Stimulated activated CD8-positive, alpha-beta memory T cell treated with anti-CD3 and anti-CD28 coated beads, Interleukin-2, amount 100 ng/mL, for 1 hour (primary cell): ENCODE data around the gene ADRA1B.

Experiments used
- DNase-seq, 2 donors: peaks; one replicate each; pipeline ENCODE4 v3.0.0-alpha.2; 2020; ENCODE audit warnings: low read depth in 2 of 2

The ADRA1B gene

GRCh38 chr5:159901772-159902171 lies 14.5 kb upstream of the ADRA1B start:
- DNase-seq = no peak

GRCh38 chr5:159902444-159903121 lies 13.7 kb upstream of the ADRA1B start:
- DNase-seq = no peak

- no peak for DNase-seq
Measured at GRCh38 chr5:159903131-159903530, 13.2 kb upstream of the ADRA1B start.

DNA sequence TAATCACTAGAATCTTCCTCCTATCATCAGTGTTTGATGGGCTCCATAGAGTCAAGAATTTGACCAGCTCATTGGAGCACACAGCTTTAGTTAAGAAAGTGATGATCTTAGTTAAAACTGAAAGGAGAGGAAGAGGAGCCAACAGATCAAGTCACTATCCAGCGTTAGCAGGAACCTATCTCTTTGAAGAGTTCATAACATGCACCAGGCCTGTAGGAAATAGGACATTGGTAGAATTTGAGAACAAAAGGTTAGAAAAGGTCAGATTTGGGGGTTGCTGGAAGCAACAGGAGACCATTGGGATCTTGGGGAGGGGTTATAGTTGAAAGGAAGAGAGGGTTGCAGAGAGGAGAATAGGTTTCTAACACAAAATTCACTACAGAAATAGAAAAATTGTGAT lies 11.4 kb upstream of the ADRA1B start:
- DNase-seq = no peak

DNA sequence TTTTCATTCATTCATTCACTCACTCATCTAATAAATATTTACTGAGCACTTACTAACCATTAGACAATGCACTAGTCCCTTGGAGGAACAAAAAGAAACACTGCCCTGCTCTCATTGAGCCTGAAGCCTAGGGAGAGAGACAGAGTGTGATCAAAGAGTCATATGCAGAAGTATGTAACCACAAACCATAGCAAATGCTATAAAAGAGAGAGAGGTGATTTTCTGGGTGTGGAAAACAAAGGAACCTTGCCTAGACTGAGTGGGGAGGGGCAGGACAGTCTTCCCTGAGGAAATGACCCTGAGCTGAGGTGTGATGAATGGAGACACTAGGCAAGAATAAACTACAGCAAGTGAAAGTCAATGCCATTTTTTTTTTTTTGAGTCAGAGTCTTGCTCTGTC lies 10.8 kb upstream of the ADRA1B start:
- DNase-seq = no peak

DNA sequence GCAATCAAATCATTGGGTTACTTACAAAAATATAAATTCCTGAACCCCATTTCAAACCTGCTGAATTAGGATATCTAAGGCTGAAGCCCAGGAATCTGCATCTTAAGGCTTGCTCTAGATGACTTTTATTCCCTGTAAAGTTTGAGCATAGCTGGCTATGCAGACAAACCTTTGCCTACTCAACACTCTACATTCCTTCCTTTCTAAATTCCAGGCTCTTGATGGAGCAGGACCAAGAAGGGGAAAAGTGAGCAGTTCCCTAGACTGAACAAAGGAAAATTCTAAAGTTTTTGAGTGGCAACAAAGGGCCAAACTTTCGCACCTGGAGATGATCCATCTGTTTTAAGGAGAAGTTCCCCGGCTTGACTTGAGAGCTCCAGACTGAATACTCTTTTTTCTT lies 9.8 kb upstream of the ADRA1B start:
- DNase-seq = no peak

GRCh38 chr5:159906943-159907342 lies 9.3 kb upstream of the ADRA1B start:
- no peak for DNase-seq

DNA sequence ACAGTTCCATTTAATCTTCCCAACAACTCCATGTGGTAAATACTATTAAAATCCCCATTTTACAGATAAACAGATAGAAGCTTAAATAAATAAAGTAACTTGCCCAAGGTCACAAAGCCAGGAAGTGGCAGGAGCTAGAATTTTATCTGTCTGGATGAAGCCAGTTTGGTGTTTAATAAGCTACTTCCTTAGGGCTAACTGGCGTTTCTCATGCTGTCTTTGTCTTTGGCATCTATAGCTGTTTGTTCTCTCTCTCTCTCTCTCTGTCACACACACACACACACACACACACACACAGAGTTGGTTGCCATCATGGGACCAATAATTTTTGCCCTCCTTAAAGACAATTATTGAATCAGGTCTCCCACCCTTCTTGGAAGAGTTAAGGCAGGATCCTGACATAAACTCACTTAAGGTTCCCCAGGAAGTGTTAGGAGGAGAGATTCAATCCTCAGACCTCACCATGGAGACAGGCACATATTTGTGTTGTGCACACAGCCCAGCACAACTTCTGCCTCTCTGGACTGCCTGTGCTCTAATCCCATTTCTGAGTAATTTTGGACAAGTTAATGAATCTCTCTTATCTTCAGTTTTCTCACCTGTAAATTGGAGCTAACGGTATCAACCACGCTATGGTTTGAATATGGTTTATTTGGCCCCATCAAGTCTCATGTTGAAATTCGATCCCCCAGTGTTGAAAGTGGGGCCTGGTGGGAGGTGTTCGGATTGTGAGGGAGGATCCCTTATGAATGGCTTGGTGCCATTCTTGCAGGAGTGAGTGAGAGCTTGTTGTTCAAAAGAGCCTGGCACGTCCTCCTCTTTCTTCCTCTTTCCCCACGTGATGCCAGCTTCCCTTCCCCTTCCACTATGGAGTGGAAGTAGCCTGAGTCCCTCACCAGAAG lies 8.3 kb upstream of the ADRA1B start:
- no peak for DNase-seq

DNA sequence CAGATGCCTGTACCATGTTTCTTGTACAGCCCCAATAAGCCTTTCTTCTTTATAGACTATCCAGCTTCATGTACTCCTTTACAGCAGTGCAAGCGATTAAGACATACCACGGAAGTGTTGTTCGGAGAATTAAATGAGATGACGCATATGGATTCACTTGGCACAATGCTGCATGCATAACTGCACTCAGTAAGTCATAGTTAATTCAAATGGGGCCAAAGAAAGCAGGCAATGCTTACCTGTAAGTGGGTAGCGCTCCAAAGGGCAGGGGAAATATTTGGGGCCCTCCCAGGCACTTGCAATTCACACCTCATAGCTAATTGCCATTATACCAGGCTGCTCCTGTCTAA lies 7.7 kb upstream of the ADRA1B start:
- DNase-seq = no peak

GRCh38 chr5:159909126-159909525 lies 7.2 kb upstream of the ADRA1B start:
- no peak for DNase-seq

DNA sequence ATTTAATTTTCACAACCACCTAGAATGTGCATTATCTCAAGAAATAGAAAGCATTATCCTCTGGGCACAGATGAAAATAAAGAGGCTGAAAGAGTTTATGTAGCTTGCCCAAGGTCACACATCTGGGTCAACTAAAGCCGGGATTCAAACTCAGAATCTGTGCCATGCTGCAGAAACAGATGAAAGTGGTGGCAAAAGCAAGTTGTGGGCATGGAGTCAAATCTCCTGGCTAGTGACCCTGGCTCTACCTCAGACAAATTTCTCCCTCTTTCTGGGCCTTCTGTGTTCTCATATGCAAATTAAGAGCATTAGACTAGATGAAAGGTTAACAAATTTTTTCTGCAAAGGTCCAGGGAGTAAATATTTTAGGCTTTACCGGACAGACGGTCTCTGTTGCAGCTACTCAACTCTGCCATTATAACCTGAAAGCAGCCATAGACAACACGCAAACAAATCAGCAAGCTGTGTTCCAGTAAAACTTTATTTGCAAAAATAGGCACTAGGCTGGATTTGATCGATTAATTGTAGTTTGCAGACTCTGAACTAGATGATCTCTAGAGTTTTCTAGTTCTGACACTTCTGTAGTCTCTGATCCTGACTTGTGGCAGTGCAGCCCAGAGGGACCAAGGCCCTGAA lies 6.0 kb upstream of the ADRA1B start:
- no peak for DNase-seq

DNA sequence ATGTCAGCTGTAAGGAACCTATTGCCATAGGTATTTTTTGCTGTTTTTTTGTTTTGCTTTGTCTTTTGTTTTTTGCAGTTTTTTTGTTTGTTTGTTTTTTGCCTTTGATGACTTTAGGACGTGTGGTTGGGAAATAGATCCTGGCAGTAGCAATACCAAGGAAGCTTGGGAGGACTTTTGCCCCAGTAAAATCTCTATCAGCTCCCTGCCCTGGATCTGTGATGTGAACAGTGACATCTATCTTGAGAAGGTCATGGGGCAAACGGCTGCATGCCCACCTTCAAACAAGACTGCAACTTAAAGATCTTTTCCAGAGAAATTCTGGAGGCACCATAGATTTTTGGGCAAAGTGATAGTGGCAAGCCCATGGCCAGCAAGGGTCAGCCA lies 5.4 kb upstream of the ADRA1B start:
- no peak for DNase-seq

DNA sequence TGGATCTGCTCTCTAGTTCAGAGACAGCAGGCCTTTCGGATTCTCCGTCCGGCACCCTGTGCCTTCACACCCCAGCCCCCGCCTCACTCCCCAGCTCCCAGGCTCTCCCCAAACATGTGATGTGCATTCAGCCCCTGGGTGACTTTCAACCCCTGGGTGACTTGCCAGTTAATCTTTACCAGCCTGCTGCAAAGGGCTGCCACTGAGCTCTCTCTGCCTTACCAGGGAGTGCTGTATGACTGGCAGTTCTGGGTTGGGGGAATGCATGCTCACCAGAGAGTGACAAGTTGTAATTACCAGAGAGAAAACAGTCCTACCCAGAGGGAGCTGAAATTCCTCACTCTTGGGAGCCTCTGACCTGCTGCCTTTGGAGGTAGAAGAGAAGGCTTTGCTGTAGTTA lies 4.9 kb upstream of the ADRA1B start:
- DNase-seq = no peak

- DNase-seq = no peak
Measured at GRCh38 chr5:159912033-159912800, 4.1 kb upstream of the ADRA1B start.

DNA sequence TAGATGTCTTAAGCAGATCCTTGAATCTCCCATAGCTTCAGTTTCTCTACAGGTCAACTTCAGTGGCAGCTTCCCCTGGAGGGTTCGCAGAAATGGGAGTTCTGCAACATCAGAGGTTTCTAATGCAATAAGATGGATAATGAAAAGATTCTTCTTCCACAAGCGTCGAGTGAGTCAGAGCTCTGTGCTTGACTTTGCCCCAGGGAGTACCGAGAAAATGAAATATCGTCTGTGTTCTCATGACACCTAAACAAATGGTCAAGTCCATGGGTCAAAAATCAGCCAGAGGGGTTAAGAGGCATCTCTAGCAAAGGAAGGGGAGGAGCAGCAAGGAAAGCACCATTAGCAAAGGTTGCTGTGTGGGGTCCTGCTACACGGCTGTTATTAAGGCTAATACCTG lies 3.2 kb upstream of the ADRA1B start:
- DNase-seq = no peak

DNA sequence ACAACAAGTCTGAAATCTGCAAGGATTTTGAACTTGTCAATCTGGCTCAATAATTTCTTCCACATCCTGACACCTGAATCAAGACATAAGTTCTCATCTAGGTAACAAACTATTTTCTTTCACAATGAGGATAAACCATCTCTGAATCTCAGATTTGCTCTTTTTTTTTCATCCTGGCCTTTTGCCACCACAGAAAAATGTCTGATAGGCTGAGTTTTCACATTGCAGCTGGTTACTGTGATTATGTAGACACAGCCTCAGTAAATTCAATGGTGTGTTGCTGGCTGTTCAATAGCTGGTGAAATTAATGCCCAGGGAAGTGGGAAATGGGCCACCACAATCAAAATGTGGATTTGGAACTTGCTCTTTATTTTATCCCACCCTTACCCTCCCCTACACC lies 2.8 kb upstream of the ADRA1B start:
- no peak for DNase-seq

DNA sequence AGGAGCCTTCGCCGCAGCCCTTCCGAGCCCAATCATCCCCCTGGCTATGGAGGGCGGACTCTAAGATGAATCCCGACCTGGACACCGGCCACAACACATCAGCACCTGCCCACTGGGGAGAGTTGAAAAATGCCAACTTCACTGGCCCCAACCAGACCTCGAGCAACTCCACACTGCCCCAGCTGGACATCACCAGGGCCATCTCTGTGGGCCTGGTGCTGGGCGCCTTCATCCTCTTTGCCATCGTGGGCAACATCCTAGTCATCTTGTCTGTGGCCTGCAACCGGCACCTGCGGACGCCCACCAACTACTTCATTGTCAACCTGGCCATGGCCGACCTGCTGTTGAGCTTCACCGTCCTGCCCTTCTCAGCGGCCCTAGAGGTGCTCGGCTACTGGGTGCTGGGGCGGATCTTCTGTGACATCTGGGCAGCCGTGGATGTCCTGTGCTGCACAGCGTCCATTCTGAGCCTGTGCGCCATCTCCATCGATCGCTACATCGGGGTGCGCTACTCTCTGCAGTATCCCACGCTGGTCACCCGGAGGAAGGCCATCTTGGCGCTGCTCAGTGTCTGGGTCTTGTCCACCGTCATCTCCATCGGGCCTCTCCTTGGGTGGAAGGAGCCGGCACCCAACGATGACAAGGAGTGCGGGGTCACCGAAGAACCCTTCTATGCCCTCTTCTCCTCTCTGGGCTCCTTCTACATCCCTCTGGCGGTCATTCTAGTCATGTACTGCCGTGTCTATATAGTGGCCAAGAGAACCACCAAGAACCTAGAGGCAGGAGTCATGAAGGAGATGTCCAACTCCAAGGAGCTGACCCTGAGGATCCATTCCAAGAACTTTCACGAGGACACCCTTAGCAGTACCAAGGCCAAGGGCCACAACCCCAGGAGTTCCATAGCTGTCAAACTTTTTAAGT lies 819 bp downstream of the ADRA1B start:
- DNase-seq = no peak

GRCh38 chr5:159917994-159918393 lies 1.7 kb downstream of the ADRA1B start:
- no peak for DNase-seq

GRCh38 chr5:159921721-159922120 lies 5.4 kb downstream of the ADRA1B start:
- no peak for DNase-seq

DNA sequence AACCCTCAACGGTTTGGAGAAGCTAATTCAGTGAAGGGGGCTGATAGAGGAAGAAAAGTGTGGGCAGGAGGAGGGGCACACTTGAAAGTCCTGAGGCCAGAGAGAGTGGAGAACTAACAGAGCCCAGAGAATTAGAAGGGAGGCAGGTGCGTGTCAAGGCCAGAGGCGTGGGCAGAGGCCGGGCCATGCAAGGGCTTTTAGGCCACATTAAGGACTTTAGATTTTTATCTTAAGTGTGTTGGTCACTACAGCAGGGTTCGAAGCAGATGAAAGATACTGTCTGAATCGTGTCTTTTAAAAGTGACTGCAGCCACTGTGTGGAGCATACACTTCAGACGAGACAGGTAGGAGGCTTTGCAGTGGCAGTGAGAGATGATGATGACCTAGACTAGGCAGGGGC lies 6.7 kb downstream of the ADRA1B start:
- DNase-seq = no peak
